Heart left ventricle (tissue), 16 donors: ENCODE data around the gene PDXK. TPM values are rescaled to one million over a fixed set of nuclear protein-coding genes. Genes with fewer than 3 reads are reported as not detected.
A peak's percentile ranks its signal among the peaks of the same experiment; 100 is the strongest.

Experiments
- ATAC-seq, 4 donors: fragments of 200-7000 bp; cut with Tn5 transposase; one replicate each; pipeline ENCODE4 v1.9.1; 2020 to 2022; ENCODE audit warnings: moderate library complexity in 4 of 4, mild to moderate bottlenecking in 3 of 4, moderate number of reproducible peaks in 1 of 4
- DNase-seq, 5 donors: peaks; one replicate each; pipeline ENCODE4 v3.0.0-alpha.2; 2020
- H3K27ac ChIP-seq, 12 donors: fragments of 200-600 bp; sonication (generic) in 4 of 12; one replicate each; pipeline versions ENCODE4 v1.5.0 to v1.8.0; 2016 to 2022; ENCODE audit warnings: mild to moderate bottlenecking in 2 of 12
- H3K27me3 ChIP-seq, 9 donors: fragments of 200-600 bp; sonication (generic) in 2 of 9; one replicate each; pipeline versions ENCODE4 v1.5.1 to v1.8.0; 2016 to 2022; ENCODE audit warnings: mild to moderate bottlenecking in 3 of 9
- H3K36me3 ChIP-seq, 9 donors: fragments of 200-600 bp; sonication (generic) in 2 of 9; one replicate each; pipeline versions ENCODE4 v1.5.0 to v1.8.0; 2018 to 2022; ENCODE audit warnings: mild to moderate bottlenecking in 2 of 9
- H3K4me1 ChIP-seq, 12 donors: fragments of 200-600 bp; sonication (generic) in 4 of 12; one replicate each; pipeline versions ENCODE4 v1.5.0 to v1.8.0; 2016 to 2022; ENCODE audit warnings: mild to moderate bottlenecking in 3 of 12
- H3K4me3 ChIP-seq, 12 donors: fragments of 200-600 bp; sonication (generic) in 4 of 12; one replicate each; pipeline versions ENCODE4 v1.5.0 to v1.8.0; 2017 to 2022; ENCODE audit warnings: mild to moderate bottlenecking in 9 of 12, moderate library complexity in 4 of 12
- H3K9me3 ChIP-seq, 12 donors: fragments of 200-600 bp; sonication (generic) in 4 of 12; one replicate each; pipeline versions ENCODE4 v1.5.0 to v1.8.0; 2016 to 2022; ENCODE audit warnings: mild to moderate bottlenecking in 1 of 12
- POLR2A ChIP-seq, 2 donors: fragments of 450-650 bp; IDR thresholded peaks; one replicate each; pipeline ENCODE4 v1.6.1; 2017; ENCODE audit warnings: antibody characterized with exemption in 2 of 2, mild to moderate bottlenecking in 2 of 2, moderate library complexity in 2 of 2
- WGBS, 4 donors: extraction: QIAGEN DNeasy Blood & Tissue Kit in 2 of 4; methylation state at CpG; one replicate each; pipeline versions ENCODE4 v1.1.5 to v1.1.7; 2013 to 2018; 5-methylcytosine and 5-hydroxymethylcytosine counted together
- intact Hi-C, 10 donors: fragments of 100-400 bp; cut with DNase I; formaldehyde crosslinking; loops; one replicate each; pipeline versions ENCODE4 v1.11.1 to v1.14.2; 2022
- polyA plus RNA-seq, 2 donors: library from polyadenylated mRNA; stranded (reverse); fragments of 200-250 nt; gene quantifications; one replicate each; pipeline ENCODE4 v1.2.3, GENCODE V29; 2013
- total RNA-seq, 9 donors: library from RNA; depleted of rRNA in 2 of 9; stranded (reverse); fragments of >200 nt in 2 of 9; fragmentation: NEBNext Ultra II Directional in 3 of 9; extraction: Animal tissue kit (Norgen Biotek cat#: 25700) in 3 of 9; gene quantifications; one replicate each; pipeline versions ENCODE4 v1.1.0 to v1.2.4, GENCODE V29; 2016 to 2023
- TF ChIP-seq, protein P1 (sequence below), 12 donors: fragments of 200-600 bp; sonication (generic) in 4 of 12; IDR thresholded peaks; one replicate each; pipeline versions ENCODE4 v1.5.0 to v1.8.0; 2018 to 2022; ENCODE audit warnings: antibody characterized with exemption in 12 of 12, mild to moderate bottlenecking in 5 of 12
- donor health status: ischemic (EF 13 %, LVEDD 7.1; RV severe dilation, severe dysfunction).
- donor health status: healthy with polysubstance abuse.
- donor health status: DM: no; HTN: yes; CAD: no.
- donor health status: DM: no; HTN: no; CAD: no.
- donor health status: ischemic (EF 25% LVEDD 6.9; RV normal size, moderate dysfunction).
- donor health status: ischemic (EF 25% LVEDD 5.7; RV mildly dilated, moderate dysfunction).
- donor health status: healthy.
- donor health status: DM: yes; HTN: yes; CAD: no.
- donor health status: ischemic (EF 35%, LVEDD 5.7; RV mildly dilated, moderate dysfunction).
- donor health status: nonischemic (EF 11% LVEDD 7.7; RV severe dilation, severe dysfunction).
- donor health status: DM: yes; HTN: yes; CAD: no.
- donor health status: PGD.
- donor health status: ischemic (EF 29% LVEDD 5.4; RV normal size, mild dysfunction).
- donor health status: nonischemic (EF 23%, LVEDD 6.1; RV moderate dilation, normal function).

PDXK gene
- total and polyA plus RNA-seq, 11 donors = 46.5 to 105 (median 79.7) TPM

DNA sequence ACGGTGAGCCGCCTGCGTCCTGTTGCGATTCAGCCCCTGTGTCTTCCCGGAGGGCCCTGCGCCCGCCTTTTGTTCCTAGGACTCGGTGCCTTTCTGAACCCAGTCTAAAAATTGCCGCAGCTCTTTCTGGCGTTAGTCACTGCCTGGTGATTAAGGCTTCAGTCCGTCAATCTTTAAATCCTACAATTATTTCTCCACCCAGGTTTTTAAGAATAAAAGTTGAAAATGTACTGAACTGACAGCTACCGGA, 16.2 kb upstream of the PDXK start:
- TF ChIP-seq, protein P1, sequence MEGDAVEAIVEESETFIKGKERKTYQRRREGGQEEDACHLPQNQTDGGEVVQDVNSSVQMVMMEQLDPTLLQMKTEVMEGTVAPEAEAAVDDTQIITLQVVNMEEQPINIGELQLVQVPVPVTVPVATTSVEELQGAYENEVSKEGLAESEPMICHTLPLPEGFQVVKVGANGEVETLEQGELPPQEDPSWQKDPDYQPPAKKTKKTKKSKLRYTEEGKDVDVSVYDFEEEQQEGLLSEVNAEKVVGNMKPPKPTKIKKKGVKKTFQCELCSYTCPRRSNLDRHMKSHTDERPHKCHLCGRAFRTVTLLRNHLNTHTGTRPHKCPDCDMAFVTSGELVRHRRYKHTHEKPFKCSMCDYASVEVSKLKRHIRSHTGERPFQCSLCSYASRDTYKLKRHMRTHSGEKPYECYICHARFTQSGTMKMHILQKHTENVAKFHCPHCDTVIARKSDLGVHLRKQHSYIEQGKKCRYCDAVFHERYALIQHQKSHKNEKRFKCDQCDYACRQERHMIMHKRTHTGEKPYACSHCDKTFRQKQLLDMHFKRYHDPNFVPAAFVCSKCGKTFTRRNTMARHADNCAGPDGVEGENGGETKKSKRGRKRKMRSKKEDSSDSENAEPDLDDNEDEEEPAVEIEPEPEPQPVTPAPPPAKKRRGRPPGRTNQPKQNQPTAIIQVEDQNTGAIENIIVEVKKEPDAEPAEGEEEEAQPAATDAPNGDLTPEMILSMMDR (IDR thresholded peaks at IDR 0.05) = no peak
- no peak for TF ChIP-seq POLR2A (IDR thresholded peaks at IDR 0.05)
- Histone ChIP-seq H3K4me3 (peak overlapping the region in 7 of 12 donors; percentile 1 to 37 (median 20)), H3K4me1 (peaks cover 0 to 21% (median 10%) of the 10 kb centered on the region in 12 donors), H3K27me3 (no peaks in the 10 kb centered on the region), H3K36me3 (no peaks in the 10 kb centered on the region), H3K27ac (peak overlapping the region; percentile 5 to 84 (median 67)), H3K9me3 (no peaks in the 10 kb centered on the region)
- ATAC-seq (peak in 3 of 4 donors; percentile 9 to 57 (median 49)), DNase-seq (no peak)
- intact Hi-C loops = loop anchor here in 2 of 10 donors (5.0 to 10.0 kb wide), 2 partner anchors 45 to 52 kb away; partner anchors contain the start of genes HSF2BP (in 1 of the 2) and RRP1B (in 1 of the 2)
- 30 to 48% (median 41%) methylated on average over 4 to 12 of the region's 12 CpGs for WGBS, 4 donors

DNA sequence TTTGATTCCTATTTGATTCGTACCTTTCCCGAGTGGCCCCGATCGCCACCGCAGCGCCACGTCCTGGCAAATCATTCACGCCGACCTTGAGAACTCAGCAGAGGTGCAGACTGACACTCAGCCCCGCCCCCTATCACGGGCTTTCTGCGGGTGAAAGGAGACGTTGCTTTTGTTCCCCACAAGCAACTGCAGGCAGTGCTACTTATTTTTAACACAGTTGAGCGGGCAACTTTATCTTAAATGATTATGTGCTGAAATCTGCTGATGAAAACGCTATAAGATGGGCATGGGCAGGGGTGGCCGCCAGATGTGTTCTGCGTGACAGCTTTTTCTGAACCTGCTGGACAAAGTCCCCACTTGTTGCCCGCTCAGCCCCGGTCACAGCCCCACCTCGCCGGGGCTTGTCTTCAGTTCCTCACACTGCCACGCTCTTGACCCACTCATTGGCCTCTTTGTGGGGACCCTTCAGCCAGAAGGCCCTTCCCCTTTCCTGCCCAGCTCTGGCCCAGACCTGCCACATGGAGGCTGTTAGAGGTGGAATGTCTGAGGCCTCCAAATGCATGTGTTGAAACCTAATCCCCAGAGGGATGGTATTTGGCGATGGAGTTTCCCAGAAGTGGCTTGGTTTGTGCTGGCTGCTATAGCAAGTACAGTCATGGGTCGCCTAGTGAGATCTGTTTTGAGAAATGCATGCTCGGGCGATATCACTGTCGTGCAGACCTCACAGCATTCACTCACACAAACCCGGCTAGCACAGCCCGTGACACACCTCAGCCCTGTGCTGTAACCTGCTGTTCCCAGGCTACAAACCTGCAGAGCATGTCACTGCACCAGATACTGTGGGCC, 15.7 kb upstream of the PDXK start:
- ATAC-seq (peak; percentile 65 to 80 (median 76)), DNase-seq (peak in 4 of 5 donors; percentile 43 to 82 (median 65))
- no peak for TF ChIP-seq POLR2A (IDR thresholded peaks at IDR 0.05)
- TF ChIP-seq, protein P1 (IDR thresholded peaks at IDR 0.05) = no peak
- Histone ChIP-seq H3K27ac (peak overlapping the region; percentile 5 to 84 (median 67)), H3K27me3 (no peaks in the 10 kb centered on the region), H3K4me1 (peaks cover 0 to 21% (median 10%) of the 10 kb centered on the region in 12 donors), H3K36me3 (no peaks in the 10 kb centered on the region), H3K4me3 (peak overlapping the region in 7 of 12 donors; percentile 1 to 37 (median 20)), H3K9me3 (no peaks in the 10 kb centered on the region)
- intact Hi-C loops = loop anchor here in 2 of 10 donors (5.0 to 10.0 kb wide), 2 partner anchors 46 to 52 kb away; partner anchors contain the start of genes HSF2BP (in 1 of the 2) and RRP1B (in 1 of the 2)
- 30 to 44% (median 35%) methylated on average over 29 of the region's 29 CpGs for WGBS, 4 donors

DNA sequence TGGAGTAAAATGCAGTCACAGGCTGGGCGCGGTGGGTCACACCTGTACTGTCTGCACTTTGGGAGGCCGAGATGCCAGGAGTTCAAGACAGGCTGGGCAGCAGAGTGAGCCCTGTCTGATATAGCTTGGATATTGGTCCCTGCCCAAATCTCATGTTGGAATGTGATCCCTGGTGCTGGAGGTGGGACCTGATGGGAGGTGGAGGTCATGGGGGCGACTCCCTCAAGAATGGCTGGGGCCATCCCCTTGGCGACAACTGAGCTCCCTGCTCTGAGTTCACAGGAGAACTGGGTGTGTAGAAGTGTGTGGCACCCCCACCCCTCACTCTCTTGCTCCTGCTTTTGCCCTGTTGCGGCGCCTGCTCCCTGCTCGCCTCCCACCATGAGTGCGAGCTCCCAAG, 11.5 kb upstream of the PDXK start:
- TF ChIP-seq POLR2A (IDR thresholded peaks at IDR 0.05) = no peak
- TF ChIP-seq, protein P1 (IDR thresholded peaks at IDR 0.05) = no peak
- H3K36me3 ChIP-seq = no peaks in the 10 kb centered on the region
- DNase-seq = no peak
- H3K27me3 ChIP-seq = no peaks in the 10 kb centered on the region
- peaks cover 0 to 4% (median 0%) of the 10 kb centered on the region in 12 donors for H3K9me3 ChIP-seq
- WGBS, 4 donors = 90 to 93% (median 92%) methylated on average over 9 of the region's 9 CpGs
- H3K4me3 ChIP-seq = no peak overlapping the region
- no peak for ATAC-seq
- intact Hi-C loops = loop anchor here in 1 of 10 donors (10.0 kb wide), 1 partner anchor 47 kb away; no protein-coding TSS in a partner anchor
- no peak overlapping the region for H3K27ac ChIP-seq
- H3K4me1 ChIP-seq = peaks cover 0 to 36% (median 8%) of the 10 kb centered on the region in 12 donors

DNA sequence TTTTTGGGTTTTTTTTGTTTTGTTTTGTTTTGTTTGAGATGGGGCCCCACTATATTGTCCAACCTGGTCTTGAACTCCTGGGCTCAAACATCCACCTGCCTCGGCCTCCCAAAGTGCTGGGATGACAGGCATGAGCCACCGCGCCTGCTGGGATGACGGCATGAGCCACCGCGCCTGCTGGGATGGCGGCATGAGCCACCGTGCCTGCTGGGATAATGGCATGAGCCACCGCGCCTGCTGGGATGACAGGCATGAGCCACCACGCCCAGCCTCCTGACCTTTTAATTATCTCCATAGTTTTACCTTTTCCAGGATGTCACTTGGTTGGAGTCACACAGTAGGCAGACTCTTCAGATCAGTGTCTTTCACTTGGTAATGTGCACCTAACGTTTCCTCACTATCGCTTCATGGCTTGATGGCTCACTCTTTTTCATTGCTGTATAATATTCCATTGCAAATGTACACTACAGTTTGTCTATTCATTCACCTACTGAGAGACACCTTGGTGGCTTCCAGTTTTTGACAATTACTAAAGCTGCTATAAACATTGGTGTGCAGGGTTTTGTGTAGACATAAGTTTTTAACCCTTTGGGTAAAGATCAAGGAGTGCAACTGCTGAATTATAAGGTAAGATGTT, 10.1 kb upstream of the PDXK start:
- no peak overlapping the region for H3K27ac ChIP-seq
- TF ChIP-seq, protein P1 (IDR thresholded peaks at IDR 0.05) = no peak
- TF ChIP-seq POLR2A (IDR thresholded peaks at IDR 0.05) = no peak
- H3K27me3 ChIP-seq = no peaks in the 10 kb centered on the region
- no peak for DNase-seq
- peaks cover 0 to 4% (median 0%) of the 10 kb centered on the region in 12 donors for H3K9me3 ChIP-seq
- no peaks in the 10 kb centered on the region for H3K36me3 ChIP-seq
- peaks cover 0 to 26% (median 0%) of the 10 kb centered on the region in 12 donors for H3K4me1 ChIP-seq
- ATAC-seq = no peak
- no peak overlapping the region for H3K4me3 ChIP-seq
- 89 to 93% (median 91%) methylated on average over 13 of the region's 13 CpGs for WGBS, 4 donors
- intact Hi-C loops = loop anchor here in 1 of 10 donors (10.0 kb wide), 1 partner anchor 46 kb away; no protein-coding TSS in a partner anchor
